Activated CD4-positive, alpha-beta T cell treated with anti-CD3 and anti-CD28 coated beads, Interleukin-2, amount 50 U/mL, for 24 hours (primary cell): ENCODE results near the gene BHLHE41.

ENCODE experiments used
- DNase-seq, 2 donors: peaks; one replicate each; pipeline ENCODE4 v3.0.0-alpha.2; 2020; ENCODE audit warnings: low read depth in 1 of 2, low spot score in 1 of 2

BHLHE41 gene

DNA sequence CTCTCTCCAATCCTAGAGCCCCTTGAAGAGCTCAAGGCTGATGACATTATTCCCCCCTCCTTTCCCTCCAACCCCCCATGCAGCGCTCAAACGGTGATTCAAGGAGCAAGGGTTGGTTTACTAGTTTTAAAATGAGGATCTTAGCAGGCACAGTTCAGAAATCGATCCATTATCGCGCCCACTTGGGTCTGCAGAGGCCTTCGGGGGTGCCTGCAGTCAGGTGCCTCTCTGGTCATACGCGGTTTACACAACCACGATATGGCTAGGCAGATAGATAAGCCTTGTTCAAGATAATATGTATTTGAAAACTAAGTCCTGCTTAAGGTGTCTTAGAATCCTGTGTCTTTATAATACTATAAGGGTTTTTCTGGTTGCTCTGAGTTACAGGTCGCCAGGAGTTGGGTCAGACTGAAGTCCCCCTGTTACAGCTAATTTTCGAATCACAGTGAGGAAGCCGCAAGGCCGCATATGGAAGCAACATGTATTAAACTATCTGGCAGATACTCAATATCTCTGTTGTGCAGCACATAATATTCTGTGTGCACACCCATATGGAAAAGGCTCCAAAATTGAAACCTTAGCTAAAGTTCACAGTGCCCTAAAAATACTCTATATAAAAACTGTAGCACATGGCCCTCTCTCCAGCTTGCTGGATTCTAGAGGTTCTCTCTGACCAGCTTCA is 10.0 kb downstream of the BHLHE41 start:
- DNase-seq: no peak

- peak; percentile 58 to 70 for DNase-seq
These were observed 10.8 kb downstream of the BHLHE41 start for GRCh38 chr12:26113853-26114719.

DNA sequence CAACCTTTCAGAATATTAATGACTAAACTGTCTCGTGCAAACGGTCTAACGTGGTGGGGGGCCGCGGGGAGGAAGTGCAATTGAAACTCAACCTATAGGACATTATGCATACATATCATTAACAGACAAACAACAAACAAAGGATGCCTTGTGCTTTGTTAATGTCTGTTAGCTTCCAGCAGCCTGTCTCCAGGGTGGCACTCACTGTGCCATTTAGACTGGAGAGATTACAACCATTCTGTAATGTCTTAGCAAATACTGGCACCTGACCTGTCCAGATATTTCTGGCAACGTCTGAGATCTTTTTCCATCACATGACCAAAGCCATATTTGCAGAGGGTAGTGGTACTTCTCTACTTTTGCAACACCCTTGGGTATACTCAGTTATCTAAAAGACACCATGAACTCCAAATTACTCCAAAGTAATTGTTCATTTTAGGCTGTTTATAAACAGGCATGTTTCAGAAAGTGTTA is 11.6 kb downstream of the BHLHE41 start:
- no peak for DNase-seq

DNA sequence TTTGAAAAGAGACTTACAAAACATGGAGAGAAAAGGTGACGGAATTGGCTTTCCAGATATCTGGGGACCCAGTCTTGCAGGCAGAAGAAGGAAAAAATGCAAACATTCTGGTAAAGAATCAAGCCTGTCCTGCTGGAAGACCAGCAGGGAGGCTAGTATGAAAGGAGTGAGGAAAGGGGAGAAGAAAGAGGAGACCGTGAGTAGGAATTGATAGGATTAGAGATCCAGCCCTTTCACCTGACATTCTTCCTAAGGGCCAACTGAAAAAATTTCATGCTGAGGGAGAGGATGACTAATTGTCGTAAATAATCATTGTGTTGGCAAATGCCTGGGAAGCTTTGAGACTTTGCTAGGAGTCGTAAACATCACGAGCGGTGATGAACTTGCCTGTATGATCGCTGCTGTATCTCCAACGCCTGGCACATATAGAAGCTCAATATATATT is 12.1 kb downstream of the BHLHE41 start:
- no peak for DNase-seq

- no peak for DNase-seq
These were observed 12.6 kb downstream of the BHLHE41 start for GRCh38 chr12:26112232-26112631.

DNA sequence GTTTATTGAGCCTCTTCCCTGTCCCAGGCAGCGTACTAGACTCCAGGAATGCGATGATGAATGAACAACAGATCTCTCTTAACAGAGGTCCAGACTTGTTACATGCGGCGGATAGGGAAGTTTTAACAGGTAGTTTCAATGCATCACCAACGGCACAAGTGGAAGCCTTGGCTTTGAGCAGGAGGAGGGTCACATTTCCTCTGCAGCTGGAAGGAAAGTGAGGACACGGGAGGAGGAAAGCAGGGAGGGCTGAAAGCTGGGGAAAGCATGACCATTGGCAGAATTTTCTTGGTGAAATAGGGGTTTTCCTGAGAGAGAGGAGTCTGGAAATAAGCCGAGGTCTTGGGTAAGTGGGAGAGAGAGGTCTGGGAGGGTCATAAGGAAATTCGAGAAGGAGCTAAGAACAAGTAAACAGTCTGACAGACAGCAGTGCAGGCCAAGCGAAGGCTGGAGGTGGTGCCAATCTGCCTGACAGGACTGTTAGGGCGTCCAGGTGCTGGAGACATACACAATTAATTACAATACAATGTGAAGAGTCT is 15.4 kb downstream of the BHLHE41 start:
- no peak for DNase-seq

- DNase-seq: no peak
These were observed 15.9 kb downstream of the BHLHE41 start for GRCh38 chr12:26108915-26109314.

GRCh38 chr12:26106347-26106746 is 18.5 kb downstream of the BHLHE41 start:
- no peak for DNase-seq

DNA sequence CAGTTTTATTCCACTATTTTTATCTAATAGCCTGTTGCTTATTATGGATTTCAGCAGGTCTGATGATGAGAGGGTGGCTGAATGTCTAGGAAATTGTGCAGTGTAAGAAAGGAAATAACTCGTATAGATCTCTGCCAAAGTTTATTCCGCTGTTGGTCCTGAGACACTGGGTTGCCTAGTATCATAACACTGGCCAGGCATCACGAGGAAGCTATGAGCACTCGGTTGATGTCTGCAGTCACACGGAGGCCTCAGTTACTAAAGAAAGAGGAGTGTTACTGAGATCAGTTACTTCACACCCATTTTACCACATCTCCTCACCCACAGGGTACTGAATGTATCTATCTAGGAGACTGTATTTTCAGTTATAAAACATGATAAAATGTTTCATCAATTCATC is 21.9 kb downstream of the BHLHE41 start:
- DNase-seq: no peak

GRCh38 chr12:26101763-26102162 is 23.1 kb downstream of the BHLHE41 start:
- no peak for DNase-seq

DNA sequence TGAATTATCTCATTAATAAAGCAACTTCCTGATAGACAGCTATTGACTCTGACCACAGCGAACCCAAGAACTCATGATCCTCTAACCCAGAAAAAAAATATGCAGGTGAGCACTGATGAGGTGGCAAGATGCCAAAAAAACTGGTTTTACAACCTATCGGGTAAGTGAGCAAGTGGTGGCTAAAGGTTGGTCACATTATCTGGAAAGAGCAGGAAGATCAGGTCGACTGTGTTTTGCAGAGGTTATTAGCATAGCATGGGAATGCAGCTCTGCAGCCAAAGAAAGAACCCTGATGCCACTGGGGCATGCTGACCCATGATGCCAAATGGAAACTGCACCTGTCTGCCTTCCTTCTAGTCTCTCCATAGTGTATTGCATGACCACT is 23.5 kb downstream of the BHLHE41 start:
- no peak for DNase-seq

- no peak for DNase-seq
These were observed 24.0 kb downstream of the BHLHE41 start for GRCh38 chr12:26100666-26101349.

GRCh38 chr12:26097046-26097878 is 27.6 kb downstream of the BHLHE41 start:
- peak in 1 of 2 donors; percentile 43 for DNase-seq

- no peak for DNase-seq
These were observed 28.8 kb downstream of the BHLHE41 start for GRCh38 chr12:26096036-26096435.

GRCh38 chr12:26095186-26095585 is 29.7 kb downstream of the BHLHE41 start:
- no peak for DNase-seq

DNA sequence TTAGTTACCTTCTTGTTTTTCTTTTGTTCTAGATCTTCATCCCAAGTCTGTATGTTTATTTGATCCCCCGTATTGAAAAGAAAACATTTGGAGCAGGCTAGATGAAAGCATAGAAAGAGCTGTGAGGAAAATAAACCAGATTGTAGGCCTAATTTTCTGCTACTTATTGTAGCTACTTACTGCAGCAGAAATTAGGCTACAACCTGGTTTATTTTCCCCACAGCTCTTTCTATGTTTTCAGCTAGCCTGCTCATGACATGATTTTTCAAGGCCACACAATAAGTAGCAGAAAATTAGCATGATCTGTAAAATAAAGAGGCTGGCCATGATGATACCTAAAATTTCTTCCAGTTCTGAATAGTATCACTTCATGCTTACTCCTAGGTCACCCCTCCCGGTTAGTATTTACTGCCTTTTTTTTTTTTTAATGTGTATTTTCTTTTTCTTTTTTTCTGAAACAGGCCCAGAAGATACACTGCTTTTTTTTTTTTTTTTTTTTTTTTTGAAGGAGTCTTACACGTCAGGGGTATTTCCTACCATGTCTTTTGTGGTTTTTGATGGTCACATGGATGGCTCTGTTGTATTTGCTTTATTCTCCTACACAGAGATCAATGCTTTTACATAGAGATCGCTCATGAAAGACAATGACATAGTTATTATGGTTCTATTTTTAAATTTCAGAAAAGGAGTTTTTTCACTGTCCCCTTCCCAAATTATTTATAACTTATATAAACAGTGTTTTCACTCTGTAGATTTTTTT is 32.3 kb downstream of the BHLHE41 start:
- no peak for DNase-seq

DNA sequence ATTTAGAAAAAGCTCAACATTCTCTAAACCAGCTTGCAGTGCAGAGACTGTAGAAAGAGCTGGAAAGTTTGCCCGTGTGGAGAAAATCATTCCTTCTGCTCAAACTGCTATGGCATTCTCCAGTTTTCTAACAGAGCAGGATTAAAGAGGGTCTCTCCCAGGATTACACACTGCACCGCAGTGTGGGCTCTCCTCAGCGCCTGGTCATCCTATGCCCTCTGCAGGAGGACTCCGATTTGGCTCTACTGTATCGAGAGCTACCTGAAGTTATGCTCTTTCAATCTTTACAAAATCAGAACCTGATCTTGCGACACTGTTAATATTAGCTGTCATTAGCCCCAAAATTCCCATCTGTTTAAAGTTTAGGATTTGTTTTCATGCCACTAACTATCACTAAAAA is 33.0 kb downstream of the BHLHE41 start:
- no peak for DNase-seq

- DNase-seq: no peak
These were observed 33.9 kb downstream of the BHLHE41 start for GRCh38 chr12:26090836-26091510.

GRCh38 chr12:26088998-26089397 is 35.8 kb downstream of the BHLHE41 start:
- no peak for DNase-seq
